GM06990 (cell line): ENCODE results near the gene SUCLG1.

Experiments used
- DNase-seq: peaks from one replicate; pipeline ENCODE4 v3.0.0-alpha.2; 2011; ENCODE audit not compliant: insufficient read length; ENCODE audit errors: extremely low read depth
- H3K27me3 ChIP-seq: replicated peaks from 2 replicates; pipeline ENCODE4 v1.6.0; 2011; ENCODE audit warnings: low read length; ENCODE audit not compliant: control insufficient read depth, insufficient read depth
- H3K36me3 ChIP-seq: 2 replicates; pipeline ENCODE4 v1.5.1; 2011; ENCODE audit warnings: low read length; ENCODE audit not compliant: control insufficient read depth, insufficient read depth
- H3K4me3 ChIP-seq: replicated peaks from 2 replicates; pipeline ENCODE4 v1.5.1; 2011; ENCODE audit warnings: low read depth, mild to moderate bottlenecking, control low read depth, low read length
- CTCF ChIP-seq: IDR thresholded peaks from 2 replicates; pipeline ENCODE4 v1.5.1; 2011; ENCODE audit warnings: low read length, control low read depth, mild to moderate bottlenecking, inconsistent platforms; ENCODE audit not compliant: insufficient read depth, poor library complexity, severe bottlenecking

The SUCLG1 gene

DNA sequence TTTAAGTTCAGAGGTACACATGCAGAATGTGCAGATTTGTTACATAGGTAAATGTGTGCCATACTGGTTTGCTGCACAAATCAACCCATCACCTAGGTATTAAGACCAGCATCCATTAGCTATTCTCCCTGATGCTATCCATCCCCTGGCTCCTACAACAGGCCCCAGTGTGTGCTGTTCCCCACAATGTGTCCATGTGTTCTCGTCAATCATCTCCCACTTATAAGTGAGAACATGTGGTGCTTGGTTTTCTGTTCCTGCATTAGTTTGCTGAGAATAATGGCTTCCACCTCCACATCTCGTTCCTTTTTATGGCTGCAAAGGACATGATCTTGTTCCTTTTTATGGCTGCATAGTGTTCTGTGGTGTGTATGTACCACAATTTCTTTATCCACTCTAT is 75.8 kb downstream of the SUCLG1 start:
- H3K4me3 ChIP-seq = no peak overlapping the region
- no peaks in the 10 kb centered on the region; the same call in 1 of the 2 replicates for H3K27me3 ChIP-seq
- no peak for TF ChIP-seq CTCF
- H3K36me3 ChIP-seq = no peaks in the 10 kb centered on the region
- no peak for DNase-seq

DNA sequence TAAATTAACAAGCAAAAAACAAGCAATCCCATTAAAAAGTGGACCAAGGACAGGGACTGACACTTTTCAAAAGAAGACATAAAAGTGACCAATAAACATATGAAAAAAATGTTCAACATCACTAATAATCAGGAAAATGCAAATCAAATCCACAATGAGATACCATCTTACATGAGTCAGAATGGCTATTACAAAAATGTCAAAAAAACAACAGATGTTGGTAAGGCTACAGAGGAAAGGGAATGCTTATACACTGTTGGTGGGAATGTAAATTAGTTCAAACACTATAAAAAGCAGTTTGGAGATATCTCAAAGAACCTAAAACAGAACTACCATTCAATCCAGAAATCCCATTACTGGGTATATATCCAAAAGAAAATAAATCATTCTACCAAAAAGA is 78.2 kb downstream of the SUCLG1 start:
- Histone ChIP-seq H3K4me3 (no peak overlapping the region), H3K36me3 (no peaks in the 10 kb centered on the region), H3K27me3 (no peaks in the 10 kb centered on the region)
- TF ChIP-seq CTCF = no peak
- DNase-seq = no peak

GRCh38 chr2:84378960-84379359 is 80.1 kb downstream of the SUCLG1 start:
- no peak overlapping the region for H3K4me3 ChIP-seq
- no peaks in the 10 kb centered on the region for H3K27me3 ChIP-seq
- TF ChIP-seq CTCF = no peak
- no peak for DNase-seq
- no peaks in the 10 kb centered on the region for H3K36me3 ChIP-seq

DNA sequence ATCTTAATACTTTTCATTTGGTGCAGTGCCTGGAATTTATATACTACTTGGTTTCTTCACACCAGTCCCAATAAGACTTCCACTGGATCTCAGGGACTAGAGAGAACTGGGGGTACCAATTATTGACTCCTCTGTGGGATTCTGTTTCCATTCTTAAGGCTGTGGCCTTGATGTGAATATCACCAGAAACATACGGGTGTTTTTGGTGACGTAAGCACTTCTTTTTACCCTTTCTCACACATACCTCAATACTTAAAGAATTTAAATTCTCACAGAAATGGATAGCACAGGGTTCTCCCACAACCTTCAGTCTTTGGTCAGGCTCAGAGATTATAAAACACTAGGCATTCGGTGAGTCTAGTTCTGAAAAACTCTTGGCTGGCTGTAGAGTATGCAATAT is 84.1 kb downstream of the SUCLG1 start:
- TF ChIP-seq CTCF = no peak
- Histone ChIP-seq H3K27me3 (no peaks in the 10 kb centered on the region), H3K4me3 (no peak overlapping the region), H3K36me3 (no peaks in the 10 kb centered on the region)
- no peak for DNase-seq

DNA sequence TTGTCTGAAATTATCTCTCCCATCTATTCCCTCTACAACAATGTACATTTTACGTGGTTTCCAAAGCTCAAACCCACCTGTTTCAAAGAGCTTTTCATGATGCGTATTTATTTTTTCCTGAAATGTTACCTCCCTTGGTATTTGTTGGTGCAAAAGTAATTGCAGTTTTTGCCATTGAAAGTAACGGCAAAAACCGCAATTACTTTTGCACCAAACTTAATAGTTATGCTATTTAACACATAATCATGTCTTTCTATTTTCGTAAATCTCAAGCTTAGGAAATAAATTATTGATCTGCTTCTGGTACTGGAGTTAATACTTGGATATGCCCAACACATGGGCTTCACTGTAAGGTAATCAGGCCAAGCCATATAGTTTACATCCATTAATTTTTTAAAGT is 85.2 kb downstream of the SUCLG1 start:
- DNase-seq = no peak
- Histone ChIP-seq H3K27me3 (no peaks in the 10 kb centered on the region), H3K36me3 (no peaks in the 10 kb centered on the region), H3K4me3 (no peak overlapping the region)
- TF ChIP-seq CTCF = no peak
